ENCODE data around the gene ZMAT3.
"Not testable (repeated sequence)": the region's sequence is repeated elsewhere in the genome, so short reads cannot be mapped to it uniquely, and the experiment has no call there.

The ZMAT3 gene

DNA sequence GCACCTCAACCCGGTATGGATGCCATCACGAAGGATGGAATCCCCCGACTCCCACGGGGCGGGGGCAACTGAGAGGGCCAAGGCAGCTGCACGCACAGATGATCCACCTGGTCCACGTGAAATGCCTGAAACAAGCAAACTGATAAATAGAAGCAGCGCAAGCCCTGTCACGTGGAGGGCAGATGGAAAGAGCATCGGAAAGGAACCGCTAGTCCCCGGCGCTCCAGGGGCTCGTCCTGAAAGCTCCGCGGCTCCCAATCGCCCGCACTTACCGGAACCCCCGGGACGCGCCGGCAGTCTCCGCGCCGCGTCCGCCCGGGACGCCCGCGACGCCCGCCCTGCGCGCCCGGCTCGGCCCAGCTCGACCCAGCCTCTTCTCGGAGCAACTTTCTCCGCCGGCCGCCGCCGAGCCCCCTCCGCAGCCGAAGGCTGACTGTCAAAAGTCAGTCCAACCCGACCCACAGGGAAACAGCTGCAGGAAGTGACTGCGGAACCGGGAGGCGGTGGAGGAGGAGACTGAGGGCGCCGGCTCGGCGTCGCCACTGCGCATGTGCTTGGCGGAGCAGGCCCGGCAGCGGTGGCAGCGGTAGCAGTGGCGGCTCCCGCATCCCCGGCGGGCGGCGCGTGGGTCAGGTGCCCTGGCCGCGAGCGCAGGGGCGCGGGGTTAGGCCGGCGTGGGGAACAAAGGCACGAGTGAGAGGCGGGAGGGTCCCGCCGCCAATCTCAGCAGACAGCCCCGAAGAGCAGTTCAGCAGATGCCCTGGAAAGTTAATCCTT is at the start of gene ZMAT3:
ZMAT3 (minus strand) TSS at position 487 of the 777 bp plus-strand sequence. CDS start 4,057 bp downstream, outside the sequence.
- DNase-seq: peak; percentile 84

DNA sequence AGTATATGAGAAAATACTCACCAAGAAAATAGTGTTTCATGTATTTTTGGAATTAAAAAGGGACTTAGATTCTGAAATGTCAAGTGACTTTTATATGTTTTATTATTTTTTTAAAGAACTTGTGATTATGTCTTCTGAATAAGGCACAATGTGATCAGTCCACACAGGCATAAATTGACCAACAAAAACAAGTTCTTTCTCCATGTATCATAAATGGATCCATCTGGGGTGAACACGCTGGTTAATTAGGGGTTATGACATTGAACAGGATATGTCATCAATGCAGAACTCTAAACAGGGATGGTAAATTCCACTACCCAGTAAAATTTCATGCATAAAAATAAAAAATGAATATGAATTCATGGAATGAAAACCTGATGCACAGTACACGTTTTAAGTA is 45.2 kb upstream of the ZMAT3 start:
- DNase-seq: no peak

- DNase-seq: not testable (repeated sequence)
Measured at GRCh38 chr3:179115444-179115843, 43.8 kb upstream of the ZMAT3 start.

DNA sequence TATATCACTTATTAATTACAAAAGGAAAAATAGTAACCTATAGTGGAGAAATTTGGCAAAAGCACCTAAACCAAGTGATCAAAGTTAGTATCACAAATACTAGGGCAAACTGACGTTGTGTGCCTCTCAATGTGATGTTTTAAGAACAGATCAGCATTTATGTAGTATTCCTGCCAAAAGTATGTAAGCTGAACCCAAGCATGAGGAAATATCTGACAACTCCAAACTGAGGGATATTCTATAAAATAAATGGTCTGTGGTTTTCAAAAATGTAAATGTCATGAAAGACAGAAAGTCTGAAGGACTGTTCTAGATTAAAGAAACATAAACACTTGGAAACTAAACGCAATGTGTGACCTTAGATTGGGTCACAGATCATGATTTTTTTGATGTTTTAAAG is 42.3 kb upstream of the ZMAT3 start:
- no peak for DNase-seq

GRCh38 chr3:179108086-179108485 is 36.5 kb upstream of the ZMAT3 start:
- no peak for DNase-seq

DNA sequence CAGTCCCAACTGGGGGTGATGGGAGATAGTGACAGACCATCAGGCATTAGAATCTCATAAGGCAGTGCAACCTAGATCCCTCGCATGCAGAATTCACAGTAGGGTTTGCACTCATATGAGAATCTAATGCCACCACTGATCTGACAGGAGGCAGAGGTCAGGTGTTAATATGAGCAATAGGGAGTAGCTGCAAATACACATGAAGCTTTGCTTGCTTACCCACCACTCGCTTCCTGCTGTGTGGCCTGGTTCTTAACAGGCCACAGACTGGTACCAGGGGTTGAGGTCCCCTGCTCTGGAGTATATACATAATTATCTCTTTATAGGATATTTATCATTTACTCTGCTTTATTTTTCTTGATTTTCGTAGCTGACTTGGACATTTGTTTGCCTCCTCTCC is 36.0 kb upstream of the ZMAT3 start:
- DNase-seq: no peak

DNA sequence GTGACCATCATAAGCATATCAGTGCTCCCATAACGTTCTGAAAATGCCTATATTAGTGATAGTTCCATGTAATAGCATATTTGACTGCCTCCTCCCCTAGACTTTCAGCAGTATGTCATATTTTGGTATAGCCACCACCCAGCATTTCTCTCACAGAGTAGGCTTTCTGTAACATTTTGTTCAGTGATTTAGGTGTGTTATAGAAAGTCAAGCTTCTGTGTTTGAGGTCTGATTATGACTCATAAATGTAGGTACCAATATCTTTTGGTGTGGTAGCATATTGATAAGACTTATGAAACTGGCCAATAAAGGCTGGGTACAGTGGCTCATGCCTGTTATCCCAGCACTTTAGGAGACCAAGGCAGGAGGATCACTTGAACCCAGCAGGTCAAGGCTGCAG is 34.3 kb upstream of the ZMAT3 start:
- no peak for DNase-seq

- no peak for DNase-seq
Measured at GRCh38 chr3:179100652-179101051, 29.0 kb upstream of the ZMAT3 start.

GRCh38 chr3:179098388-179099077 is 26.9 kb upstream of the ZMAT3 start:
- no peak for DNase-seq

DNA sequence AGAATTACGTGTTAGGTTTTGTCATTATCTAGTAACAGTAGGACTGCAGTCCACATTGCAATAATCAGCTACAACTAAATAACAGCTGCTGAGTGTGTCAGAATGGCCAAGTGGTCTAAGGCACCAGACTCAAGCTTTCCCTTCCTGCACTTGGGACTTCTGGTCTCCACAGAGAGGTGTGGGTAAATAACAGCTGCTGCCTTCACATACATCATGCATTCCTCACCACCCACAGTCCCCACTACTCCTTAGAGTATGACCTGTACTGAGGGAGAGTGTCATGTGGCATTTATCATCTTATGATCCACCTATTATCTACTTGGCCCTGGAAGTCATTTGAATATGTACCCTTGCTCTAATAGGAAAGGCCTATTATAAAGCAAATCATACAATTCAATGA is 22.2 kb upstream of the ZMAT3 start:
- DNase-seq: no peak

- no peak for DNase-seq
Measured at GRCh38 chr3:179091113-179091512, 19.5 kb upstream of the ZMAT3 start.

GRCh38 chr3:179088306-179088705 is 16.7 kb upstream of the ZMAT3 start:
- DNase-seq: no peak

DNA sequence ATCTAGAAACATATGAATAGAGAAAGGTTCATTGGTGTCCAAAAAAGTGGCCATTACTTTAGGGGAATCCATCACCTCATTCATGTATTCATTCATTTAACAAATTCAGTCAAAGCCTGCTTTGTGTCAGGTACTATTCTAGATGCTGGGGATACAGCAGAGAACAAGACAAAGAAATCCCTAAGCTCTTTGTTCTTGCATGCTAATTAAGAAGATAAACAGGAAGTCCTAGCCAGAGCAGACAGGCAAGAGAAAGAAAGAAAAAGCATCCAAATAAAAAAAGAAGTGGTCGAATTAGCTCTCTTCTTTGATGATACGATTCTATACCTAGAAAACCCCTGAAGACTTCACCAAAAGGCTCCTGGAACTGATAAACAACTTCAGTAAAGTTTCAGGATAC is 12.4 kb upstream of the ZMAT3 start:
- no peak for DNase-seq

- DNase-seq: no peak
Measured at GRCh38 chr3:179082416-179082815, 10.8 kb upstream of the ZMAT3 start.

GRCh38 chr3:179081885-179082284 is 10.3 kb upstream of the ZMAT3 start:
- no peak for DNase-seq

DNA sequence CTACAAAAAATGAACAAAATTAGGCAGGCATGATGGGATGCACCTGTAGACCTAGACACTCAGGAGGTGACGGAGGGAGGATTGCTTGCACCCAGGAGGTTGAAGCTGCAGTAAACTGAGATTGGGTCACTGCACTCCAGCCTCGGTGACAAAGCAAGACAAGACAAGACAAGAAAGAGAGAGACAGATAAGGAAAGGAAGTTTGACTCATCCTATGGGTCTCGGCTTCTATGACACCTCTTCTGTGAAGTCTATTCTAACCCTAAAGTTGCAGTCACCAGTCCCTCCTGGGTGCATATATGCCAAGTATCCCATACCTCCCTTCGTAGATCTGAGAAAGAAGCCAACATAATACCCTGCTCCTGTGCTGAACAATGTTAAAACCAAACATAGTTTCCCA is 7.9 kb upstream of the ZMAT3 start:
- DNase-seq: no peak

DNA sequence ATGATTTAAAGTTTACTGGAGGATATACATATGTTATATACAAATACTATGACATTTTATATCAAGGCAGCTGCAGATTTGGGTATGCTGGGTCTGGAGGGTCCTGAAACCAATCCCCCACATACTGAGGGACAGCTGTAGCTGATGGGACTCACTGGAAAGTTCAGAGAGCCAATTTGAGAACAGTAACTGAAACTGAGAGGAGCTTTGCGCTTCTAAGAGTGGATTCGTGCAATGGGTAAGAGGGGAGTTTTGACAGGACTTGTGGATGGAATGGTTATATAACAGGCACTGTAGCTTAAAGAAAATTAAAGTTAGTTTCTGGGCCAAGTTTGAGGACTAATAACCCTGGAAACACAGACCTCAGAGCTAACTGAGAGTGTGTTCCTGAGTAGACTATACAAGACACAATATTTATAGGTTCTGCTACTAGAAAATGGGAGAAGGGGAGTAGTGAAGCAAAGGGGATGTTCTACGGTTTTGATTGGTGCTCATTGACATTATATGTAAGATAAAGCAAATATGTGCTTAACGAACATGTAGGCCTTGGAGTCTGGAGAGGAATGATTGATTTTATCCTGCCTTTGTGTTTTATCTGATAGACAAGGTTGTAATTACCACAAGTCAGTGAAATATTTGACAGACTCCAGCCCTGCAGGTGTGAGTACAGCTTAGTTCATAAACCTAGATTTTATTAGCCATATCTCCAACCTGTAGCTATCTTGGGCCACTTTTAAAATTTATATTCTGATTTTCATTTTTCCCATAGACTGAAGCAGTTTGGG is 4.8 kb upstream of the ZMAT3 start:
- DNase-seq: no peak

- no peak for DNase-seq
Measured at GRCh38 chr3:179074656-179075055, 3.0 kb upstream of the ZMAT3 start.

- DNase-seq: no peak
Measured at GRCh38 chr3:179073816-179074215, 2.2 kb upstream of the ZMAT3 start.

DNA sequence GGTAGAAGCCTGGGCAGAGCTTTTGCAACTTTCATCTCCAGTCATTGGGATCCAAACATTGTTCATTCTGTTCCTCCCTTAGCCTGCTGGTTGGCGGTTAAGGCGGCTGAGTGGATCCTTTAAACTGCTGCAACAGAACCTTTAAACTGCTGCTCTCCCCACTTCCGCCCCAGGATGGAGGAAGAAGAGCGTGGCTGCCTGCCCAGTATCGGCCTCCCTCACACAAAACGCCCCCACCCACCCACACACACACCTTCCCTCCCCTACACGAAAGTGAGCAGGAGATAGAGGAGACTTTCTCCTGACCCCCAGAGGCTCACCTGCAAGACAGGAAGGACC is 460 bp upstream of the ZMAT3 start:
- DNase-seq: peak; percentile 40

GRCh38 chr3:179071027-179071322 is 634 bp downstream of the ZMAT3 start:
- DNase-seq: no peak

GRCh38 chr3:179069762-179070390 is 1.7 kb downstream of the ZMAT3 start:
- no peak for DNase-seq

DNA sequence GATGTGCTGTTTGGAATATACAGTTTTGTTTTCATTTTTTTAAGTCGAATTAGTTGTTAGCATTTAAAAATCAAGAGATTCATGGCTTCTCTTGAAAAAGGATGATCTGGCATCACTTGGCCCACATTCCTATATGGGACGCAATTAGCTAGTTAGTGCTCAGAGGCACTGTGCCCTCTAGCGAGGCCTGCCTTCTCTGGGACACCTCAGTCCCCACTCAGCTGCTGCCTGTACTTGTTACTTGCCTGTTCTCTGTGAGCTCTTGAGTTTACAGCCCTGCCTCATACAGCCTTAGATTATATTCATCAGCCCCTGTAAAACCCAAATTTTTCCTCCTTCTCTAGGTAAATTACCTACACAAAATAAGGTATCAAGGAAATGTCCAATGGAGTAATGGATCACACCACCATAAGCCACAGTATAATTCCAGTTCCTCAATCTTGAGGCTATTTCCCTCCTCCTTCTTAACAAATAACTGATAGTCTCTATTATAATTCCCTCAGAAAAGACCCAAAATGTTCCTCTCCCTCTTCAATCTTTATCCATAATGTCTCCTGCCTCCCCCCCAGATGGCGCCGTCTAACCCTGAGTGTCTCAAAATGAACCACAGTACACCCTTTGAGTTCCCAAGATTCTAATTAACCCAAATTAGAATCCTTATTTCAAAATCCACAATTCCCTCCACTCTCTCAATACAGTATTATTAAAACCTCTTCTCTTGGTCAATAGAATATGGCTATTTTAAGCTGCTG is 2.7 kb downstream of the ZMAT3 start:
- DNase-seq: peak; percentile 8
